ENCODE data around the gene GPA33.

- no peak for TF ChIP-seq CTCF (conservative IDR thresholded peaks at IDR 0.05)
- no peak for TF ChIP-seq EZH2 (IDR thresholded peaks at IDR 0.05; ENCODE audit: low read depth)
Observed at GRCh38 chr1:167011560-167012191, 78.5 kb downstream of the GPA33 start.
